ENCODE measurements around the gene SMG5.

DNA sequence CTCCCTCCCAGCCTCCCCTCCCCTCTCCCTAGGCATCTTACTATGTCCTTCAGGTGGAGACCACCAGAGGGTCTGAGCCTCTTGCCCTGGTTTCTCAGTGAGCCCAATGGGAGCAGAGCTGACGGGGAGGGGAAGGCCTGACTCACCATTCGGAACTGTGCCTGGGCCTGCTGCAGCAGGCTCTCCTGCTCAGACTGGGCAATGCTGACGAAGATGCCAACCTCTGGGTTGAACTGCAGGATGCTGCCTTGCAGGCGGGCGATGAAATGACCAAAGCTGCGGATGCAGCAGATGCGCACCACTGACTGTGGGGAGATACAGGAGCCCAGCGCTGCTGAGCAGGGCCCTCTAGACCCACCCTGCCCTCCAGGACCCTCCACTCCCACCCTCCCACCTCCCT is 23.8 kb downstream of the SMG5 start:
- TF ChIP-seq, protein P1, sequence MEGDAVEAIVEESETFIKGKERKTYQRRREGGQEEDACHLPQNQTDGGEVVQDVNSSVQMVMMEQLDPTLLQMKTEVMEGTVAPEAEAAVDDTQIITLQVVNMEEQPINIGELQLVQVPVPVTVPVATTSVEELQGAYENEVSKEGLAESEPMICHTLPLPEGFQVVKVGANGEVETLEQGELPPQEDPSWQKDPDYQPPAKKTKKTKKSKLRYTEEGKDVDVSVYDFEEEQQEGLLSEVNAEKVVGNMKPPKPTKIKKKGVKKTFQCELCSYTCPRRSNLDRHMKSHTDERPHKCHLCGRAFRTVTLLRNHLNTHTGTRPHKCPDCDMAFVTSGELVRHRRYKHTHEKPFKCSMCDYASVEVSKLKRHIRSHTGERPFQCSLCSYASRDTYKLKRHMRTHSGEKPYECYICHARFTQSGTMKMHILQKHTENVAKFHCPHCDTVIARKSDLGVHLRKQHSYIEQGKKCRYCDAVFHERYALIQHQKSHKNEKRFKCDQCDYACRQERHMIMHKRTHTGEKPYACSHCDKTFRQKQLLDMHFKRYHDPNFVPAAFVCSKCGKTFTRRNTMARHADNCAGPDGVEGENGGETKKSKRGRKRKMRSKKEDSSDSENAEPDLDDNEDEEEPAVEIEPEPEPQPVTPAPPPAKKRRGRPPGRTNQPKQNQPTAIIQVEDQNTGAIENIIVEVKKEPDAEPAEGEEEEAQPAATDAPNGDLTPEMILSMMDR (IDR thresholded peaks at IDR 0.05; ENCODE audit: low read length) = no peak
- TF ChIP-seq EZH2phosphoT487 (IDR thresholded peaks at IDR 0.05; ENCODE audit: low read length) = no peak

All from MM.1S (cell line).